HEK293 (cell line): ENCODE measurements around the gene IQCE.

Source experiments
- CTCF ChIP-seq: fragments of 450-650 bp; formaldehyde crosslinking; IDR thresholded peaks from 2 replicates; pipeline ENCODE4 v1.5.1; 2016; ENCODE audit warnings: missing biosample characterization, missing genetic modification characterization
- REST ChIP-seq: fragments of 450-650 bp; formaldehyde crosslinking; IDR thresholded peaks from 2 replicates; pipeline ENCODE4 v1.5.1; 2016; ENCODE audit warnings: missing biosample characterization, missing genetic modification characterization
- ZNF138 ChIP-seq: fragments of 450-650 bp; formaldehyde crosslinking; IDR thresholded peaks from 2 replicates; pipeline ENCODE4 v1.5.1; 2016; ENCODE audit warnings: missing biosample characterization, missing genetic modification characterization, borderline replicate concordance
- ZNF23 ChIP-seq: fragments of 450-650 bp; formaldehyde crosslinking; IDR thresholded peaks from 2 replicates; pipeline ENCODE4 v1.5.1; 2016; ENCODE audit warnings: missing biosample characterization, missing genetic modification characterization, borderline replicate concordance
- ZNF37A ChIP-seq: fragments of 450-650 bp; IDR thresholded peaks from 2 replicates; pipeline ENCODE4 v1.5.1; 2018; ENCODE audit warnings: missing biosample characterization, missing genetic modification characterization
- ZNF394 ChIP-seq: fragments of 450-650 bp; formaldehyde crosslinking; IDR thresholded peaks from 2 replicates; pipeline ENCODE4 v1.5.1; 2016; ENCODE audit warnings: missing biosample characterization, missing genetic modification characterization, mild to moderate bottlenecking, moderate library complexity, borderline replicate concordance
- ZNF416 ChIP-seq: fragments of 450-650 bp; formaldehyde crosslinking; IDR thresholded peaks from 2 replicates; pipeline ENCODE4 v1.5.1; 2016; ENCODE audit warnings: missing biosample characterization, missing genetic modification characterization
- ZNF501 ChIP-seq: fragments of 450-650 bp; formaldehyde crosslinking; IDR thresholded peaks from 2 replicates; pipeline ENCODE4 v1.5.1; 2016; ENCODE audit warnings: missing biosample characterization, missing genetic modification characterization
- ZNF518A ChIP-seq: fragments of 450-650 bp; formaldehyde crosslinking; conservative IDR thresholded peaks from 2 replicates; pipeline ENCODE4 v1.5.1; 2016; ENCODE audit warnings: low read depth, missing biosample characterization, missing genetic modification characterization
- ZNF558 ChIP-seq: fragments of 450-650 bp; formaldehyde crosslinking; IDR thresholded peaks from 2 replicates; pipeline ENCODE4 v1.5.1; 2016; ENCODE audit warnings: missing biosample characterization, missing genetic modification characterization
- ZNF626 ChIP-seq: fragments of 450-650 bp; sonication (Bioruptor Pico); formaldehyde crosslinking; IDR thresholded peaks from 2 replicates; pipeline ENCODE4 v1.5.1; 2018; ENCODE audit warnings: missing biosample characterization, missing genetic modification characterization, inconsistent platforms
- ZNF776 ChIP-seq: fragments of 450-650 bp; formaldehyde crosslinking; IDR thresholded peaks from 2 replicates; pipeline ENCODE4 v1.5.0; 2017; ENCODE audit warnings: missing biosample characterization, missing genetic modification characterization, borderline replicate concordance

- TF ChIP-seq ZNF416 (tag by site-specific recombination) (no peak), ZNF626 (no peak), ZNF776 (no peak), ZNF518A (tag by site-specific recombination) (no peak), ZNF23 (tag by site-specific recombination) (no peak), ZNF394 (tag by site-specific recombination) (no peak), ZNF138 (tag by site-specific recombination) (no peak), CTCF (no peak), REST (tag by site-specific recombination) (no peak), ZNF558 (tag by site-specific recombination) (no peak), ZNF501 (tag by site-specific recombination) (no peak), ZNF37A (tag by site-specific recombination) (no peak)
These were observed 46.6 kb upstream of the IQCE start for GRCh38 chr7:2512179-2512661.
